Activated CD4-positive, CD25-positive, alpha-beta regulatory T cell (primary cell): Measurements from ENCODE around the gene CDC42SE1.

Experiments used
- DNase-seq, 4 experiments: peaks; one replicate each; lab custom pipeline; 2025; lab: John Stamatoyannopoulos, UW

CDC42SE1 gene

DNA sequence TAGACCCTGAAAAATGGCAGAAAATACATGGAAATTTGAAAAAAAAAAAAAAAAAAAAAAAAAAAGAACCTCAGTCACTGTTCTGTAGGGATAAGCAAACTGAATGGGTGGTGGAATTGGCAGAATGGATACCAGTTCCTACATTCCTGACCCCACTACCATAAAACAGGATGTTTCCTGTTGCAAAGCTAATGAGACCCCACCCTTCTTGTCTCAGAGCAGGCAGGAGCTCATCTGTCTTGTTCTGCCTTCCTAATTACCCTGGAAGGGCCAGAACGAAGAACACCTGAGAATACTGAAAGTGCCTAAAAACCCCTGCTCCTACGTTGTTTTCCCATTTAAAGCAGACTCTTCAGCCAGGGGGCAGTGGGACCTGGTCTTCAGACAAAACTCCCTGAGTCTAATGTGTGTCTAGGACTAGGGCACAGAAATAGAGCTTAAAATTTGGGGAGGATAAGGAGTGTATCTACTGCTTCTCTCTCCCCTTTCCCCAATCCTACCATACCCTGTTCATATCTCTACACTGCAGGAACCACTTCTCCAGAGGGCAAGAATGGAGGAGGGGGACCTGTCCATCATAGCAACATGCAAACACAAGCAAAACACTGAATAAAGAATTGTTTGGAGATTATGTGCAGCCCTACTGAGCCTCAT, 7.9 kb downstream of the CDC42SE1 start:
- DNase-seq, result no peak

DNA sequence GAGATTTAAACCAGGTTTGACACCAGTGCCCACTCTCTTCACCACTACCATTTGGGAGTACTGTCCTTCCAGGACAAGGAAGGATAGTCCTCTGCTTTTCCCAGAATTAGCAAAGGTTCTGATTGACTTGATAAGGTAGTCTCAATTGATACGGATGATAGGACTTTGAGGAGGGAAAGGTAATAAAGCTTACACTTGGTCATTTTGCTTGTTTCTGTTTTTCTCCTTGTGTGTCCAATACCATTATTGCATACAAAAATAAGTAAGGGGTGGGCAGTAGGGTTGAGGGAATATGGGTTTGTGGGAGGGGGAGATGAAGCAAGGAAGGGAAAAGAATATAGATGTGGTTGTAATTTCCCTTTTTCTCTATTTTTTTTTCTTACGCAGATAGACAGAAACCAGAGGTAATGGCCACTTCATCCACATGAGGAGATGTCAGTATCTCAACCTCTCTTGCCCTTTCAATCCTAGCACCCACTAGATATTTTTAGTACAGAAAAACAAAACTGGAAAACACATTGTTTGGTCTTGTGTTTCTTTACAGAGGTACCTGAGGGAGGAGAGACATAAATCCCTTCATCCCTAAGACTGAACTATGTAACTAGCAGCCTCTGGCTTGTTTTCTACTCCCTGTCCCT, 9.3 kb downstream of the CDC42SE1 start:
- no peak for DNase-seq

DNA sequence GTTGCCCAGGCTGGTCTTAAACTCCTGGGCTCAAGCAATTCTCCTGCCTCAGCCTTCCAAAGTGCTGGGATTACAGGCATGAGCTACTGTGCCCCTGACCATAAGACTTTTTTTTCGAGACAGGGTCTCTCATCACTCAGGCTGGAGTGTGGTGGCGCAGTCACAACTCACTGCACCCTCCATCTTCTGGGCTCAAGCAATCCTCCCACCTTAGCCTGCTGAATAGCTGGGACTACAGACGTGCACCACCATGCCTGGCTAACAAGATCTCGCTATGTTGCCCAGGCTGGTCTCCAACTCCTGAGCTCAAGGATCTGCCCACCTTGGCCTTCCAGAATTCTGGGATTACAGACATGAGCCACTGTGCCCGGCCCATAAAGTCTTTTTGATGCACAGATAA, 10.0 kb downstream of the CDC42SE1 start:
- no peak for DNase-seq

DNA sequence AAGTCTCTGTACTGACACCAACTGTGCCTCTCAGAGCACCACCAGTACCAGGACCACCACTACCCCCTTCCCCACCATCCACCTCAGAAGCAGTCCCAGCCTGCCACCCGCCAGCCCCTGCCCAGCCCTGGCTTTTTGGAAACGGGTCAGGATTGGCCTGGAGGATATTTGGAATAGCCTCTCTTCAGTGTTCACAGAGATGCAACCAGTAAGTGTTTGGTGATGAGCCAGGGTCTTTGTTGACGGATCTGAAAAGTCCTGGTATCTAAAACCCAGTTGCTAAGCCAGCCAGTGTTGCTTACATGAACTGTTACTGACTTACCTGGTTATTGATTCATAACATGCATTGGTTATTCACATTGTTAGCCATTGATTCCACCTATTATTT, 10.8 kb downstream of the CDC42SE1 start:
- DNase-seq, result no peak

DNA sequence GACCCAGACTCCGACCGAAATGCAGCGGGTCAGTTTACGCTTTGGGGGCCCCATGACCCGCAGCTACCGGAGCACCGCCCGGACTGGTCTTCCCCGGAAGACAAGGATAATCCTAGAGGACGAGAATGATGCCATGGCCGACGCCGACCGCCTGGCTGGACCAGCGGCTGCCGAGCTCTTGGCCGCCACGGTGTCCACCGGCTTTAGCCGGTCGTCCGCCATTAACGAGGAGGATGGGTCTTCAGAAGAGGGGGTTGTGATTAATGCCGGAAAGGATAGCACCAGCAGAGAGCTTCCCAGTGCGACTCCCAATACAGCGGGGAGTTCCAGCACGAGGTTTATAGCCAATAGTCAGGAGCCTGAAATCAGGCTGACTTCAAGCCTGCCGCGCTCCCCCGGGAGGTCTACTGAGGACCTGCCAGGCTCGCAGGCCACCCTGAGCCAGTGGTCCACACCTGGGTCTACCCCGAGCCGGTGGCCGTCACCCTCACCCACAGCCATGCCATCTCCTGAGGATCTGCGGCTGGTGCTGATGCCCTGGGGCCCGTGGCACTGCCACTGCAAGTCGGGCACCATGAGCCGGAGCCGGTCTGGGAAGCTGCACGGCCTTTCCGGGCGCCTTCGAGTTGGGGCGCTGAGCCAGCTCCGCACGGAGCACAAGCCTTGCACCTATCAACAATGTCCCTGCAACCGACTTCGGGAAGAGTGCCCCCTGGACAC, 11.3 kb downstream of the CDC42SE1 start:
- DNase-seq, result peak in 2 of 4 experiments; percentile 9 to 25

DNA sequence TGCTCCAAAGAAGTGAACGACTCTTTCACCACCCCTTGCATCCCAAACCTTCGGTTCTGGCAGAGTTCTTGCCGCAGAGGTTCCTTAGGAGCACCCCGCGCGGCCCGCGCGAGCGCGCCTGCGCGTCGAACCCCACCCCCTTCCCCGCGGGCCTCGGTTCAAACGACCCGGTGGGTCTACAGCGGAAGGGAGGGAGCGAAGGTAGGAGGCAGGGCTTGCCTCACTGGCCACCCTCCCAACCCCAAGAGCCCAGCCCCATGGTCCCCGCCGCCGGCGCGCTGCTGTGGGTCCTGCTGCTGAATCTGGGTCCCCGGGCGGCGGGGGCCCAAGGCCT, 11.9 kb downstream of the CDC42SE1 start, which contains the start of gene C1orf56:
Gene C1orf56, plus strand, starts transcription at position 161 of the 334 bp plus-strand sequence. Its CDS starts 97 bp downstream, at position 258.
- peak in 3 of 4 experiments; percentile 30 to 39 (median 31) for DNase-seq

DNA sequence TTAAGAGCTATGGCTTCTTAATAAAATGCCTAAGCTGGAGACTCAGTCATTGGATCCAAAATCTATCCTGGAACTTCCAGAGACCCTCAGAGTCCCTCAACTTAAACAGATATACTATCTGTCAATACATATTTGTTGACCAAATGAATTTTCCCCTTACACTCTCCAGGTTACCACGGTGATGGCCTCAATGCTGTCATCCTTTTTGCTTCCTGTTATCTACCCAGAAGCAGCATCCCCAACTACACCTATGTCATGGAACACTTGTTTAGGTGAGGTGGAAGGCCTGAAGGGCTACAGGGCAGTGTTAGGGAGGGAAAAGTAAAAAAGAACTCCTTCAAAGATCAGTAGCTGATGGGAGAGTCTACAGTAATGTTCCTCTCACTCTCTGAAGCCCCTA, 16.3 kb downstream of the CDC42SE1 start:
- no peak for DNase-seq

DNA sequence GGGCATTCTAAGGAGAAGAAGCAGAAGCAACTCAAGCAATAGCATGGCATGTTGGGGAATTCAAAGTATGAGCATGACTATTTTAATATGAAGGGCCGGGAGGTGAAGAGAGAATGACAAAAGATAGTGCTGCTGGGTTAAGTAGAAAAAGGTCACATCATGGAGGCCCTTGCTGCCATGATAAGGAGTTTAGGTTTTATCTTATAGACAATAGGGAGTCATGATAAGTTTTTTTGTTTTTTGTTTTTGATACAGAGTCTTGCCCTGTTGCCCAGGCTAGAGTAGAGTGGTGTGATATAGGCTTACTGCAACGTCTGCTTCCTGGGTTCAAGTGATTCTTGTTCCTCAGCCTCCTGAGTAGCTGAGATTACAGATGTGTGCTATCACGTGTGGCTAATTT, 19.9 kb downstream of the CDC42SE1 start:
- DNase-seq, result no peak

DNA sequence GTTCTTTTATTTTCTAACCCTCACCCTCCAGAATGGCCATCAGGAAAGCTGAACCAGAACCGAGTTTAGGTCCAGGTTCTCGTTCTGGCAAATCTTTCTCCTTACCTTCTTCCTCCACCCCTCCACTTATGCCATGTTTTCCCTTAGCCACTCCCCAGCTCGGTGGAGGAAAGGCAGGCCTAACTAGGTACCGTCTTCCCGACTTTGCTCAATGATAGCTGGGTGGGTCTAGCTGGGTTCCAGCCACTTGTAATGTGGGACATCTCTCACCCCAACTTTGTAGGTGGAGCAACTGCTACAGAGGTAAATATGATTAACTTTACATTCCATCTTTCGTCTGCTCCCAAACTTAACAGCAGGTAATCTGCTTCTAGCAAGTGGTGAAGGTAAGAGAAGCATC, 22.4 kb downstream of the CDC42SE1 start:
- no peak for DNase-seq

DNA sequence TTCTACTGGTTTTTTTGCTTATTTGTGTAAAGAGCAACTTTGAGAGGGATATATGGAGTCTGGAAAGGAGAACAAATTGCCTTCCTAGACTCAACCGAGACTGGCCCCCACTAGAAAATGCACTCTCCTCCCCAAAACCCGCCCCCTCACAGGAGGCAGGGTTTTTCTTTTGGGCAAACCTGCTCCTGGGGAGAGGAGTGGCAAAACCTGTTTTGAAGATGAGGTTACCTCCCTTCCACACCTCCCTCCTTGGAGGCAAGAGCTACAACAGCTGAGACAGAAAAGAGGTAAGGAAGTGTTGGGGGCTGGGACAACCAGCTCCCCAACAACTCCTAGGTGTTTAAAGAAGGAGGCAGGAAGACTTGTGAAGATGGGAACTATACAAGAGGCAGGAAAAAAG, 23.1 kb downstream of the CDC42SE1 start, which contains the start of gene BNIPL:
Gene BNIPL, plus strand, starts transcription at position 231 of the 400 bp plus-strand sequence. Its CDS starts 140 bp downstream, at position 371.
- no peak for DNase-seq

DNA sequence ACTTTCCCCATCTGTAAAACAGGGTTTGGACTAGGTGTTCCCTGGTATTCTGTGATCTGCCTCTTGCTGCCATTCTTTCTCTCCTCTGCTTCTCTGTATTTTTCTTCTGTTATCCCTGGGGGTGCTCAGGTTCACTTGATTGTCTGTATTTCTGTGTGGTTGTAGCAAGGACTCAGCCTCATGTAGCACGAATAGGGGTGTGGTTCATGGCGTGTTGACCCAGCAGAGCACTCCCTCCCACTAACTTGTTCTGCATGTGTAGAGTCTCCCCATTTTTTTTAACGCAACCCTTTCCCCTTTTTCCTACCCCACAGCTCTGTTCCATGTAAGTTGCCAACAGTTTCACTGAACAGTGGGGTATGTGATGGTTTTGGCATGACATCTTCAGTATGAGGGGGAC, 24.3 kb downstream of the CDC42SE1 start:
- no peak for DNase-seq

DNA sequence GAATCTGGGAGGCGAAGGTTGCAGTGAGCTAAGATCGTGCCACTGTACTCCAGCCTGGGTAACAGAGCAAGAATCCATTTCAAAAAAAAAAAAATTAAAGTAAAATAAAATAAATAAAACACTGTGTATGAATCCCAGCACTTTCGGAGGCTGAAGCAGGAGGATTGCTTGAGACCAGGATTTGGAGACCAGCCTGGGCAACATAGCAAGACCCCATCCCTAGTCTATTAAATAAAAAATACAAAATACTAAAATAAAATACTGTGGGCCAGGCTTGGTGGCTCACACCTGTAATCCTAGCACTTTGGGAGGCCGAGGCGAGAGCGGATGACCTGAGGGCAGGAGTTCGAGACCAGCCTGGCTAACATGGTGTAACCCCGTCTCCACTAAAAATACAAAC, 27.3 kb downstream of the CDC42SE1 start:
- no peak for DNase-seq

DNA sequence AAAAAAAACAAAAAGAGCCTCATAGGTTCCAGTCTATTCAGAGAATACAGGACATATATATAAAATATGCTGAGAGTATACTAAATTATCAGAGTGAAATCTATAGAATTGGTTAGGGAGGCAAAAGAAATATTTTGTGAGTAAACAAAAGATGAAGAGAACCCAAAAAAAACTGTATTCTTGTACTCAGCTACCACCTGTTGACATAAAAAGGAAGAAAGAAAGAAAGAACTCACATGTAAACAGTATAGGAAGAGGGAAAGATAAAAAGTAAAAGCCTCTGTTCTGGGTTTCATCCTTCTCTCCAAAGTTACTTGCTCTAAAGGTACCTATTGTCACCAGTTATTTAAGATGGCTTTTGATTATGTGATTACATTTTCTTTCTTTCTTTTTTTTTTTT, 33.0 kb downstream of the CDC42SE1 start:
- DNase-seq, result no peak

DNA sequence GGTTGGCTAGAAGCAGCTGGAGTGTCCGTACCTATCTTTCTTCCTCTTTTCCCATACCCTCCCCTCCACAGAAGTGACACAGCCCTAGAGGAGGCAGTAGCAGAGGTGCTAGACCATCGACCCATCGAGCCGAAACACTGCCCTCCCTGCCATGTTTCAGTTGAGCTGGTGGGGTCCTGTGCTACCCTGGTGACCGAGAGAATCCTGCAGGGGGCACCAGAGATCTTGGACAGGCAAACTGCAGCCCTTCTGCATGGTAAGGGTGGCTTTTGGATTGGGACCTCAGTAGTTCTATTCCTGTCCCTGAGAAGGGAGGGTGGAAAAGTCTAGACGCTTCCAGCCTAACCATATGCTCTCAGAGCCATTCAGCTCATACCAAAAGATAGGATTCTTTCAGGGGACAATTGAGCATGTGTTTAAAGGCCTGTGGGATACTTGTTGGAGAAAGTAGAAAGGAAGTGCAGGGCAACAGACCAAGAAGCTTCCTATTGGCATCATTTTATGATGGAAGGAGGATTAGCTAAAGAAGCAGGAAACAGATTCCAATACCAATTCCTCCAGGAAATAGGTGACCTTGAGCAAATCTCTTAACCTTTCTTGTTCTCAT, 34.8 kb downstream of the CDC42SE1 start:
- DNase-seq, result peak; percentile 56 to 84 (median 72)

DNA sequence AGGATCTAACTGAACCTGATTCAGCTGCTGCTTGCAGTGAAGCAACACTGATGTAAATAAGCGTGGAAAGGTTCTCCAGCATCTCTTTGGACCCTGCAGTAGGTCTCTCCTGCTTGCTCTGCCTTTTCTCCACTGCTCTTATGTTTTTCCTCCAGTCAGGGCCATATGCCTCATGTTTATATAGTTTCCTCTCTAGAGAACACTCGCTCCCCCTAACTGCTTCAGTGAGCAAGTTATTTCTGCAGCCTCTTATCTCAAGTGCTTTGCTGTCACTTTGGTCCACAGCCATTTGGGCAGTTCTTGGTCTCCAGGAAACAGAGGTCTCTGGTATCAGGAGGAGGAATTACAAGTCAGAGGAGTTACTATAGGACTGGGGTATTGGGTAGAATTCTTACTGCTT, 45.9 kb downstream of the CDC42SE1 start:
- DNase-seq, result no peak

DNA sequence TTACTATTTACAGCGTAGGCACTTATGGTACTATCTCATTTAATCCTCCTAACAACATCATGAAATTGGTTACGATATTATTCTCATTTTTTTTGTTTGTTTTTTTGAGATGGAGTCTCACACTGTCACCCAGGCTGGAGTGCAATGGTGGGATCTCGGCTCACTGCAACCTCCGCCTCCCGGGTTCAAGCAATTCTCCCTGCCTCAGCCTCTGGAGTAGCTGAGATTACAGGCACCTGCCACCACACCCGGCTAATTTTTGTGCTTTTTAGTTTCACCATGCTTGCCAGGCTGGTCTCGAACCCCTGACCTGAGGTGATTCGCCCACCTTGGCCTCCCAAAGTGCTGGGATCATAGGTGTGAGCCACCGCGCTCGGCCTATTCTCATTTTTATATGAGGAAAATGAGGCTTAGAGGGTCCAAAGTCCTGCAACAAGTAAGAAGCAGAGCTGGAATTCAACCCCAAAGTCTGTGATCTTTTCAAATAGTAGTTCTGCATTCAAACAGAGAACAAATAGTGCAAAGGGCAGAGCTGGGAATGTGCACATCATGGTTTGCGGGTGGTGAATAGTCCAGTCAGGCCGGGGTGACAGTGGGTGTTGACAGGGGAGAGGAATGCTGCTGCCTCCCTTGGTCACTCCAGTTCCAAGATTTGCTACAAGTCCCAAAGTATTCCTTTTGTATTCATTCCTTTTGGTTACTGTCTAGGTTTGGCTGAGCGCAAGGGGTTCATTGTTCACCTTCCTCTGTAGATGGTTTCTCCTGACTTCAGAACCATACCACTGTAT, 46.5 kb downstream of the CDC42SE1 start:
- no peak for DNase-seq

DNA sequence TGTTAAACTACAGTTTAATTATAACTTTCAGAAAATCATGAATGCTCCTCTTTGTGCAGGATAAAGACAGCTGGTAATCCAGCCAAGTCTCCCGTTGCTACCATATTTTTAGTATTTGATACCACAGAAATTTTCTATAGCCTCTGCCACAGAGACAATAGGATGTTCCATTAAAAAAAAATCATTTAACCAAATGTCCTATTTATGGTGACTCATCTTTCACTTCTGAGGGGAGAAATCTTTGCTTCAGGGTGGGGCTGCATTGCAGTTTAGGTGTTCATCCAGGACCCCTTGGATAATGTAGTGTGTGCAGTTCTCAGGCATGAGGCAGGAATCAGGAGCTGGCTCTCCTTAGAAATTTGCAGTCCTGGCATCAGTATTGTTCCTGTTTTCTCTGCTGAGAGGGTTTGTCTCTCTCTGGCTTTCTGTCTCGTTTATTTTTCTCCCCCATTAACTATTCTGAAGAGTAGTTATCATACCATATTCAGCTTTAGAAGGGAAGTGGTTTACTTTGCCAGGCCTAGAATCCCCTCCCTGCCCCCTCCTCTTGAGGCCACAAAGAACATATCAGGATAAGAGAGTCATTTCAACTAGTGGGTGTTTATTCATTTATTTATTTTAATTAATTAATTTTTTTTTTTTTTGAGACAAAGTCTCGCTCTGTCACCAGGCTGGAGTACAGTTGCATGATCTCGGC, 48.1 kb downstream of the CDC42SE1 start:
- no peak for DNase-seq

DNA sequence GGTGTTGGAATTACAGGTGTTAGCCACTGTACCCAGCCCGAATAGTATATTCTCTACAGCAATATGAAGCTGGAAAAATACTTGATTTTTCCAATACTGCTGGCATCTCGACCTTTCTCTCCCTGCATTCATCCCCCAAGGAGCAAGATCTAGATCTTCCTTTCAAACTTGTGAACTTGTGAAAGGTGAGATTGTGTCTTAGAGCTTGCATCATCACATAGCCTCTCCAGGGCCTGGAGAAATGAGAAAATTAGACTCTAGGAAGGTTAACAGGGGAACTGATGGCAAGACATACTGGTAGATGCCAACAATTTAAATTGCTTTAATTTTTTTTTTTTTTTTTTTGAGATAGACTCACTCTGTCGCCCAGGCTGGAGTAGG, 49.1 kb downstream of the CDC42SE1 start:
- DNase-seq, result no peak

DNA sequence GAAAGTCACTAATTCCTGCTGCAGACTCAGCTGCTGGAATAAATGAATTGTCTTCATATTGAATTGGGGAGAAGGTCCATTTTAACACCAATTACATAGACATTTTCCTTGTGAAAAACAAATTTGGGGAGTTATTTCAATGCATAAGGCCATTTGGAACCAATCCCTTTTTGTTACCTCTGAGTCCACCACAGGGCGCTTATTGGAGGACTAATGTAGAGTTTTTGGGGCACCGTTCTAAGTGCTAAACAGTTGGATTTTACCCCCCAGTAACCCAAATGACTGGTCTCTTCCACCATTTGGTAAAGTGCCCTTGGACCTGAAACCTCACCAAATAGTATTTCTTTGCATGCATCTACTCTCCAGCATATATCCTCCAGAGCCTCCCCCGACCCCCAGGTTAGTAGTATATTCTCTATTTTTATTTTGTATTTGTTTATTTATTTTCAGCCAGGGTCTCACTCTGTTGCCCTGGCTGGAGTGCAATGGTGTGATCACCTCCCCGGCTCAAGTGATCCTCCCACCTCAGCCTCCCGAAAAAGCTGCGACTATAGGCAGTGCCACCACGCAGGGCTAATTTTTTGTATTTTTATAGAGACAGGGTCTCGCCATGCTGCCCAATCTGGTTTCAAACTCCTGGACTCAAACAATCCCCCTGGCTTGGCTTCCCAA, 49.6 kb downstream of the CDC42SE1 start:
- DNase-seq, result no peak

DNA sequence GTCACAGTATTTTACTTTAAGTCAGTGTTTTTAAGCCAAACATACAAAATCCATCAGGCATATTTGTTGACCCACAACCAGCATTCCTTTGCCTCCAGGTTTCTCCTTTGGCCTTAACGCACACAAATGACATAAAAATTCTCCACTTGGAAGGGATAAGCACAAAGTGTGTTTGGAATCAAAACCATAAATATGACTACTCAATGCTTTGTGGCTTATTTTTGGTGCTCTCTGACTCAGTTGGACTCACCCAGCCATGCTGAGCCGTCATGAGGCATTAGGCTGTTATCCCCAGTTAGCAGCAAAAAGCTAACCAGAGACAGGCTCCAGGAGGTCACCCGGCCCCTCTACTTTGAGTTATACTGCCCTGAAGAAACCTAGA, 50.2 kb downstream of the CDC42SE1 start:
- no peak for DNase-seq
